NCI-H1092 treated with DMSO at 0.1 percent for 48 hours (cell line): Measurements from ENCODE around the gene TRIL.

Experiments
- DNase-seq: peaks from one replicate; lab custom pipeline; 2025; lab: John Stamatoyannopoulos, UW

Gene TRIL, protein sequence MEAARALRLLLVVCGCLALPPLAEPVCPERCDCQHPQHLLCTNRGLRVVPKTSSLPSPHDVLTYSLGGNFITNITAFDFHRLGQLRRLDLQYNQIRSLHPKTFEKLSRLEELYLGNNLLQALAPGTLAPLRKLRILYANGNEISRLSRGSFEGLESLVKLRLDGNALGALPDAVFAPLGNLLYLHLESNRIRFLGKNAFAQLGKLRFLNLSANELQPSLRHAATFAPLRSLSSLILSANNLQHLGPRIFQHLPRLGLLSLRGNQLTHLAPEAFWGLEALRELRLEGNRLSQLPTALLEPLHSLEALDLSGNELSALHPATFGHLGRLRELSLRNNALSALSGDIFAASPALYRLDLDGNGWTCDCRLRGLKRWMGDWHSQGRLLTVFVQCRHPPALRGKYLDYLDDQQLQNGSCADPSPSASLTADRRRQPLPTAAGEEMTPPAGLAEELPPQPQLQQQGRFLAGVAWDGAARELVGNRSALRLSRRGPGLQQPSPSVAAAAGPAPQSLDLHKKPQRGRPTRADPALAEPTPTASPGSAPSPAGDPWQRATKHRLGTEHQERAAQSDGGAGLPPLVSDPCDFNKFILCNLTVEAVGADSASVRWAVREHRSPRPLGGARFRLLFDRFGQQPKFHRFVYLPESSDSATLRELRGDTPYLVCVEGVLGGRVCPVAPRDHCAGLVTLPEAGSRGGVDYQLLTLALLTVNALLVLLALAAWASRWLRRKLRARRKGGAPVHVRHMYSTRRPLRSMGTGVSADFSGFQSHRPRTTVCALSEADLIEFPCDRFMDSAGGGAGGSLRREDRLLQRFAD

DNA sequence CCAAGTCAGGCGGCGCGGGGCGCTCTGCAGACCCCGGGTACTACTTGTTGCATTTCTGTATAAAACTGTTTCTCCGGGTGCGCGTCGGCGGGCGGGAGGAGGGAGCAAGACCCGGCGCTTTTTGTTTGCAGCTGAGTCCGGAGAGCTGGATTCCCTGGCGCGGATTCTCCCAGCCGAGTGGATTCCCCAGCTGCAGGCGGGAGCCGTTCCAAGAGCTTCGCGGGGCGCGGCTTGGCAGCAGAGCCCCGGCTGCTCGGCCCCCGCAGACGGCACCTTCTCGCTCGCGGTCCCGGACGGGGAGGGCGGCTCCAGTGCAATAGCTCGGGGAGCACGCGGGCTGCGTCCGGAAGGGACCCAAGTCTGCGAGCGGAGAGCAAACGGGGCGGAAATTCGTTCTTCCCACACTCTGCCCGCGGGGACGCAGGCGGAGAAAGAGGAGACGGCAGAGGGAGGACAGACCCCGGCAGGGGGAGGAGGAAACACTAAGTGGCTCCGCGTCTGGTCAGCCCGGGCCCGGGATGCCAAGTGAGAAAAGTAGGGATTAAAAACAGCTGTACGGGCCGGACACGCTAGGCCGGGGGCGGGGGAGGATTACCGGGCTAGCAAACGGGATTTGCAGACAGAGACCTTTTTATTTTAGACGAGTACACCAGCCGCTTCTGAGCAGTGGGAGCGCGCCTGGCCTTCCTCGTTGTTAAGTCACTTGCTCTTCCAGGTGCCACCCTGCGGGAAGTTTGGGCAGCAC lies at the start of gene TRIL:
Gene TRIL (minus strand): TSS at position 96 of the 745 bp plus-strand sequence. CDS start 284 bp downstream, outside the sequence.
- DNase-seq, result peak; percentile 48

DNA sequence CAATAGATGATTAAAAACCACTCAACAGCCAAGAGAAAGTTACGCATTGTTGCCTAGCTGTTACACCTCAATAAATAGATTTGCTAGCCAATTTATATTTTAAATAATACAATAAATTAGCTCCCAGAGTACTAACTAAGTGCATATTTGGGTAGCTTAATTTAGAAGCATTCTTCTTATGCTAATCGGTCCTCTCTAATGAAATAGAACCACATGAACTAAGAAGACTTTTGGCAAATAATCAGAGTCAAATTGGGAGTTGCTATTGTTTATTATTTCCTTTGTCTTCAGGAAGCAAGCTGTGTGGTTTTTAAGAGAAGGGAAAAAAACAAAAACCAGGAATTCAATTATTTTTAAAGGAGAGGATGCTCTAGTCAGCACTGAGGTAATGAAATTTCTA lies 49.0 kb upstream of the TRIL start:
- no peak for DNase-seq

DNA sequence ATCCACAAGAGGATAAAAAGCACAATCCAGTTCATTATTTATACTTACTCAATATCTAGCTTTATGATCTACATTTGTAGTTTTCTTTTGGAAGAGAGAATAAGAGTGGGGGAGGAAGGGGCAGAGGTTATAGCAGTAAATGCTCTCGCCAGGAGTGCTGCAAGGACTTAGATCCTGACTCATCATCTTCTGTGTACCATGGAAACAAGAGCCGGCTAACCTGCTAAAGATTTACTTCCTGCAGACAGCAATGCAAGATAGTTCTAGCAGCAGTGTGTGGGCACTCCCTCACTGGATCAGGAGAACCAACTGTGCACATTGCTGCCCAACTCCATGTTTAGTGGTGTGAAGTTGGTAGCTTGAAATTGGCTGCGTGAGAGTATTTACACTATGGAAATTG lies 47.7 kb upstream of the TRIL start:
- no peak for DNase-seq

DNA sequence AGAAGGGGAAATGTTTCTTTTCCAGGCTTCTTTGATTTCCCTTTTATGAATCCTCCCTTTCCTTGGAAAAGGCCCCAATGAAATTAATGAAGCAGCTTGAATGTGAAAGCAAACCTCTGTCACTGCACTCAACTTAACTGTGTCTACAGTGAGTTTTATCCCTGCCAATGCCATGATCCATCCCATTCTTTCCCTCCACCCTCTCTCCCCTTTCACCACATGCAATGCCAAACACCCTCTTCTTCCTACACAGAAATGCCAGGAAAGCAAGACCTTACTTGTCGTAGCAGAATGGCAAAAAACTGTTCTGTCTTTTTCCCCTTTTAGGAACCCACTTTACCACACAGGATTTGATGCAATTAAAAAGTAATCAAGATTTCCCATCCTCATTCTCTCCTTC lies 47.3 kb upstream of the TRIL start:
- no peak for DNase-seq

DNA sequence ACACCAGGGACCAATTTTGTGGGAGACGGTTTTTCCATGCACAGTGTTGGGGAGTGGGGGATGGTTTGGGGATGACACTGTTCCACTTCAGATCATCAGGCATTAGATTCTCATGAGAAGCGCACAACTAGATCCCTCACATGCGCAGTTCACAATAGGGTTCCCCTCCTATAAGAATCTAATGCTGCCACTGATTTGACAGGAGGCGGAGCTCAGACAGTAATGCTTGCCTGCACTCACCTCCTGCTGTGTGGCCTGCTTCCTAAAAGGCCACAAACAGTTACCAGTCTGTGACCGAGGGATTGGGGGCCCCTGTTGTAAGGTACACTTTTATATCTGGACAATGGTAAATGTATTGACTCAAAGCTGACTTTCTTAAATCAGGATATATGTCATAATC lies 45.6 kb upstream of the TRIL start:
- DNase-seq, result no peak

DNA sequence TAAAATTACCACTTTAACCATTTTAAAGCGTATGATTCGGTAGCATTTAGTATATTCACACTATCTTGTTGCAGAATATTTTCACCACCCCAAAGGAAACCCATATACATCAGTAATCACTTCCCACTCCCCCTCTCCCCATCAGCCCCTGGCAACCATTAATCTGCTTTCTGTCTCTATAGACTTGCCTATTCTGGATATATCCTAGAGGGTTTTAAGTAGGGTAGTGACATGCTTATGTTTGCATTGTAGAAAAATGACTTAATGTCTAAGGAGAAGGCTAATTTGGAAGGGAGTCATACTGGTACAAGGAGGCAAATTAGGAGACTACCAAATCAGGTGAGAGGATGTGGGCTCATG lies 42.6 kb upstream of the TRIL start:
- no peak for DNase-seq

DNA sequence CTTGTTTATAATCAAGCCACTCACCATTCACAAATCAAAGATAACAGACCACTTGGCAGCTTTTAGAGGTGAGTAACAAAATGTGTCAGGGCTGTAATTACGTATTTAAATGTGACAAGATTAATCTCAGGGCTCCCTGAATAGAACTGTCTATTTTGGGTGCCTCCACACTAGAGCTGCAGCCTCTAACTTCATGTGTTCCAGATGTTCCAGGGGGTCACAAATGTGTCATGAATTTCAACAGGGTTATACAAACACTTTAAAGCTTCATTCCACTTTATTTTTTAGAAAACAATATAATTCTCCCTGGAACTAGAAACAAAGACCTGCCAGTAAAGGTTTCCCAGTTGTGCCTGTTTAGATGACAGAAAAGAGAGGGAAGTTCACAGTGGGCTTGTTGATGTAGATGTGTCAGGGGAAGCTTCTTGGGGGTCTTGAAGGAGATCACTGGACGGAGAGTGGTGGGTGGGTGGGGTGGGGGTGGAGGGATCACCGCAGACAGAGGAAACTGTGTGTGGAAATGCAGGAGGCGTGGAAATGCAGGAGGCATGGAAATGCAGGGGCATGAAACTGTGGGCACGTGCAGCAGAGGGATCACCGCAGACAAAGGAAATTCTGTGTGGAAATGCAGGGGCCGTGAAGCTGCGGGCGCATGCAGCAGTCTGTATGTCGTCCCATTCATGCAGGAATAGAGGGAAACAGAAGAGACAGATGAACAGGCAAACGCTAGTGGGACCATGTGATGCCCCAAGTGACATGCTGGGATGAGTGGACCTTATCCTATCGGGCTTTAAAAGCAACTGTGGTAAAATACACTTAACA lies 42.0 kb upstream of the TRIL start:
- DNase-seq, result no peak

DNA sequence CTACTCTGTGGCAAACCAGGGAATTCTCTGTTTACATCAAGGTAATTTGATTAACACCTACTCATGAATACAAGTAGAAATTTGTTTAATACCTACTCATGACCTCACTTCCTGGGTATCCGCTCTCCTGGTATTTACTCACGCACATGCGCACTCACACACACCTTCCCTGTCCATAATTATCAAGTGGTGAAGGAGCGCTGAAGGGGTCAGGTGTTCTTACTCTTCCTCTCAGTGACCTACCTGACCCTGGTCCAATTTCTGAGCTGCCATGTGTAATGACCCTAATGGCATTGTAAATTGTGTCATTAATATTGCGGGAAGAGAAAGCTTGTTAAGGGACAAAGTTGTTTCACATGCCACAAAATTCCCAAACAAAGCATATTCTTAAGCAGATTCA lies 41.3 kb upstream of the TRIL start:
- DNase-seq, result no peak

DNA sequence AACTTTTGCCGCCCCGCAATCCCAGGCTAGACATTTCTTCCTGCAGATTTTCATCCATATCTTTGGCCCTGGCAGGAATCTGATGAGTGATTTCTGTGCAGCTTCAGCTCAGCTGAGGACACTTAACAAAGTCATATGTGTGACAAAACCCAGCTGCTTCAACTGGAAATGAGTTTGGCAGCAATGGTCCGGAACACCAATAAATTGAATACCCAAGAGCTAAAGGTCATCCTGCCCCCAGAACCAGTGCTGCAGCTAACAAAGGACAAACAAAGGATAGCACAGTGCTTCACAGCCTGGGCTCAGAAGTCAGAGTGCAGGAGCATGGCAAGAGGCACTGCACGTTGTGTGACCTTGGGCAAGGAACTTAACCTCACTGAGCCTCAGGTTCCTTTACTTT lies 40.0 kb upstream of the TRIL start:
- DNase-seq, result no peak

DNA sequence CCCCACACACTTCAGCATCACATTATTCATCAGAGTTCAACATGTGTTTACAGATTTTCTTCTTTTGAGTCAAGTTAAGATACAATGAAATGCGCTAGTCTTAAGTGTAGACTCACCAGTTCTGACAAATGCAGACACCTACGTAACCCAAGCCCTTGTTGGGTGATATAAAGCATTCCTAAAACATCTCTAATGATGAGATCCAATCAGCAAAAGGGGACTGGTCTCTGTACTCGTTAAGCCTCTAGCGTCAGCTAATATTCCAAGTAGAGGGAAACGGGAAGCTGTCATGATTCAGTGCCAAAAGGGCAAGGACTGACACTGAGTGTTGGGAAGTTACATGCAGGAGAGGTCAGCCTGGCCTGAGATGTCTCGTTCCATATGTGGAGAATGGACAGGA lies 38.7 kb upstream of the TRIL start:
- DNase-seq, result no peak

DNA sequence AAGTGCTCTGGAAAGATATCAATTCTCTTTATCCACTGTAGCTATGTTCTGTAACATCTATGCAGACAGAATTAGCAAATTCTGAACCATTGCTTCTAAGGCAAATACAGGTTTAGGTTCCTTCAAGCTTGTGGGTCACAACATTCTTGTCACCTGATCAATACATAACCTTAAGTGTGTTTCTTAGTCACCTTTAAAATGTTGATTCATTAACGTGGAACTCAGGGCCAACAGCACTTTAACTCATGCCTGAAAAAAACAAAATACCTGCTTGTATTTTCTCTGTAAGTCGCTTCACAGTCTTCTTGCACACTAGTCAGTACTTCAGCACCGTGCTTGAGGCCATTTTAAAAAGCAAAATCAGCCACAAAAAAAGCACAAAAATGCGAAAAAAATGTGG lies 35.2 kb upstream of the TRIL start:
- no peak for DNase-seq

DNA sequence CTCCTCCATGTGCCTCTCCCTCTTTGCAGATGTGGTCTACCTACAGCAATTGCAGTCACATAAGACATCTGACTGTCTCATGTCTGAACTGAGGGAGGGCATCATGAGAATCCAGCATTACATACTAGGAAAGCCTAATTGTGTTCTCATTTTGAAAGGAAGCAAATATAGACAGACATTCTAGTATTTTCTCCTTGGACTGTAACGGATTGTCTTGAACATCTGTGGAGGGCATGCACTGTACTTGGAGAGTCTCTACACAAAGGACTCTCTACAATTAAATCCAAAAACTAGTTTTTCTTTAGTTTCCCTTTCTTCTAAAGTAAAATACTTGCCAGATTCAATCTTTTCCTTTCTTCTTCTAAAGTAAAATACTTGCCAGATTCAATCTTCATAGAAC lies 34.7 kb upstream of the TRIL start:
- DNase-seq, result no peak

DNA sequence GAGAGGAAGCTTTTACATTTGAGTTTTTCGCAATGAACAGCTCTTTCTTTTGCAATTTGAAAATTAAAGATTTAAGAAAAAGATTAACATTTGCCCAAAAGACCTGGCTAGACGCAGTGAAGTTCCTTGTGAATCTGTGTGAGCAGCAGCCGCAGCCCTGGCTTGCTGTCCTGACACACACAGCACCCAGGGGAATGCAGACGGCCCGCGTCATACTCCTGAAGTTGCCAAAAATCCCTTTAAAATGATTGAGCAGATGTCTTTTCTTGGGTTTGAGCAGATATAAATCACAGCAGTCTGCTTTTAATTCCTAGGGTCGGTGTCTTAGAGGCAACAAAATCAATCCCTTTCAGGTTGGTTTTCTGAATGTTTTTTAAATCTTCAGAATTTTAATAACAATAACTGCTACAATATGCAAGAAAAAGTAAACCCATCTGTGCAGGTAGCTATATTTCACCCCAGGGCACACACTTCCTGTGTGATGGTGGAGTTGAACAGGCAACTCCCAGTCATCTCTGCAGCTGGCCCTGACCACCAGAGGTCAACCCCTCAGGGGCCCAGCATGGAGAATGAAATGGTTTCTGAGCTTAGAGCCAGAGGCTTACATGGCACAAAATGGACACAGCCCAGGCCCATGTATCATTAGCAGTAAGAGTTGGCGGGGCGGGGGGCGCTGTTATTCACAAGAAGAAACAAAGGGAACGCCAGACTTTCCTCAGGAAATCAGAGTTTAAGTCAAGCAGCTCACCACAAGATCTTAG lies 32.2 kb upstream of the TRIL start:
- DNase-seq, result no peak

DNA sequence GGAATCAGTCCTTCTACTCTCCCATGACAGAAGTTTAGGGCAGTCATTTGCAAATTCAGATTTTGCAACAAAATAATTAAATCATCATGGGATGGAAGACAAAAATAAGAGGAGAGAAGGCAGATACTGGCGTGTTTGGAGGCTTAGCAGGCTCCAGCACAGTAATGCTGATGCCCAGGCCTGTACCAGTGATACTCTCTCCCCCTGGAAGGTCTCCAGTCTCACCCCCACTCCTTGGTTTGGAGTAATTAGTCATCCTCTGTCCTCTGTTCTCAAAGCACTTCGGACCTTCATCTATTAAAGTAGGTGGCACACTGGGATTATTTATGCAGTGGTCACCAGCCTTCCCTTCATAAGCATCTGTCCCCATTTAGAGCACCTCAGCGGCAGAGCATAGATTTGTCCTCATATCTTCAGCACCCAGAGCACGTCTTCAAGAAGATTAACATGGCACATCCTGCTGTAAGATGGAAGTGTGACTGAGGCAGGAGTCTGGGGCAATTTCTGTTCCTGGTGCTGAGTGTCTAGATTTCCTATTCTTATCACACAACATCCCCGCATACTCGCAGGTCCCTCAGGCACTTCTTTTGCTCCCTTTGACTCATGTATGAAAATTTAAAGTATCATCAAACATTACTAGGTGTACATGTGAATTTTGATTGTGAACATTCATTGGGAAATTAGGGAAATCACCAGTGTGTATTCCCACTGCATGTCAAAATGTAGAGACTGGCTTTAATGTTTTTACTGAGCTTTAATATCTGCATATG lies 31.3 kb upstream of the TRIL start:
- no peak for DNase-seq

DNA sequence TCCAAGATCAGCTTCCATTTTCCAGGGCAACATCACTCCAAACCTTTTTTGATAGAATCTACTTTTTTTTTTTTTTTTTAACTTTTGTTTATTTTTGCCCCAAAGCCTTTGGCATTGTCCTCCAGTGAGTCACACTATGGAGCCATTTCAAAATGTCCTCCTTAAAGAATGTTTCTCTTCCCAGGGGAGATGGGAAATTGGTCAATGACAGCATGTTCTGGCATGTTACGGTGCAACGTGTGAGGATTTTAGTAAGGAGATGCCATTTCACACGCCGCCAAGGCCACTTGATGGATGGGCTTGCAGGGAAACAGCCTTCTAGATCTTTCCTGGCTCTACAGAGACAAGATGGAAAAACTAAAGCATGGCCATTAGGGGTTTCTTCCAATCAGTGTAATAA lies 30.7 kb upstream of the TRIL start:
- DNase-seq, result no peak

DNA sequence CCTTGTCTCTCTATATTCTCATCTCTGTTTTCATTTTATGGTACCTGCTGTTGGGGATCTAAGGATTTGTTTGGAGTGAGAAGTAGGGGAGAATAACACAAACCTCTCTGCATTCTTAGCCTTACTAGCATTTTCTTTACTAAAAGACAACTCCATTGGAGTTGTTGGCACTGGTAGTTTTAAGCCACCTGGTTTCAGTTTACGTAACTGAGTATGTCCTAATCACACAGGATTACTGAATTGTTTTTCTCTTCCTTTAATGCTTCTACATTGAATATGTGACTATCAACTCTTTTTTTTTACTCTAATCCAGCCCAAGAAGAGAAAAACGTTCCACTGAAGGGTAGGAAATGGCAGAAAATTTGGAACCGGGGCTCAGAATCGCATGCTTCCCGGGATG lies 30.0 kb upstream of the TRIL start:
- no peak for DNase-seq

DNA sequence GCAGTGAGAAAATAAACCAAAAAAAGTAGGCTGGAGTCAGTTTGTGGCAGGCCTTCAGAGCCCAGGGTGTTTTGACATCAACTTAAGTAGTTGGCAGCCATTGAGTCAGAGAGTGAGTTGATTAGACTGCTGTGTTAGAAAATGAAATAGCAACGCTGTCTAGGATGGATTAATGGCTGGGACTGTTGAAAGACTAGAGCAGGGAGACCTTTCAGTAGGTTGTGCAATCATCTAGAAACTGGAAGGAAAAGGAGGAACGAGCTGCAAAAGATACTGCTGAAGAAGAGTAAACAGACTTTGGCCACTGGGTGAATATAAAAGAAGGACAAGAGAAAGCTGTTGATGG lies 28.6 kb upstream of the TRIL start:
- no peak for DNase-seq

DNA sequence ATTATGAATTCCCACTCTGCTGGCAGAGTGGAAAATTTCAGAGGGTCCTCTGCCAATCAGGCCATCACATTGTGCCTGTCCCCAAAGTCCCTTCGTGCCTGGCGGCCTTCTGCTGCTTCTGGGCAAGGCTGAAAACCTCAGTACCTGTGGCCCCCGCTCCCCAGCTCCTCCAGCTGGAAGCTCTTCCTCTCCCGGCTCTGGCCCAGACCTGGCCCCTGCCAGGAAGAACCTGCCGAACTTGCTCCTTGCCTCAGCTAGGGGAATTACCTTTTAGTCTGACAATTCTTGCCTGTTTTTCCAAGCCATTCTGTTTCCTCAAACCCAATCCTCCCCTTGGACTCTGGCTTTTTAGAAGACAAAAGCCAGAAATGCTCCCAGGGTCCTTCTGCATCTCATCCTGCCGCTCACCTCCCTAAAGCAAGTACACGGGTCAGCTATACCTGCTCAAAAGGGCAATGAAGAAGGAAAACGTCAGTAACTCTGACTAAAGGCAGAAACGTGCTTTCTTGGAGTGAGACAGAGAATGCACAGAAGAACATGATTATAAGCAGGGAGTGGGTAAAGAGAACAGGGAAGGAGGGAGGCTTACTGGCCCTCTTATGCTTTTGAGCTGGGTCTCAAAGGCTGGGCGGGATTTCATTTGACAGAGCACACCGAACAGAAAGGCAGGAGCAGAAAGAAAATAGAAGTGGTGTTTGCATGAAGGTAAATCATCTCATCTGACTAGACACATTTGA lies 28.1 kb upstream of the TRIL start:
- no peak for DNase-seq

DNA sequence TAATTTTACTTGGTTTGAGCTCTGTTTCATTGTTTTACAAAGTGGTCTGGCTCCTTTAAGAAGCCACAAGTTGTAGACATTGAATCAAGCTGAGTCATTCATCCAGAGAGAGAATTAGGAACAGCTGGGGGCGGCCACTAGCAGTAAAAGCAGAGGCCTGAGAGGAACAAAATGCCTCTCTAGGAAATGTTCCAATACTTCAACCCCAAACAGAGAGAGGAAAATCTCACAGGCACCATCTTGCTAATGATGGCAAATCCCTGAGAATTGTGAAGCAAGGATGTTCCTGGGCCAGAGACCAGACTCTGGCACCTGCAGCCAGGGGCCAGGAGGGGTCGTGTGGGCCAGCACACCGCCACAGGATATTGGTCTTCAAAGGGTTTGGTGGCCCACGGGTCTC lies 26.5 kb upstream of the TRIL start:
- no peak for DNase-seq

DNA sequence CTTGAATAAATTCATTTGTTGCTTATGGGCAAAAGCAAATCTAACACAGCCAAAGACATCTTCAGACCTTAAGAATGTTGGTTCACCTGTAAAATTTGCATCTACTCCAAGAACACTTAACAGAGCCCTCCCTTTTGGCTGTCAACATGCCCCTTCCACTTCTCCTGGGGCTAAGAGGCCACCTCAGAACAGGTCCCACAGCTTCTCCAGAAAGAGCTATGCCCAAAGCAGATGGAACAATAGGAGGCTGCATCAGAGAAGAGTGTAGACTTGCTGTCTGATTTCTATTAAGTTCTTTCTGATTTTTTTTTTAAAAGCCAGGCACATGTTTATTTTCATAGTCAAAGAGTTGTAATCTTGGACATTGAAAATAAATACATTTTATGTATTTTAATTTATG lies 26.1 kb upstream of the TRIL start:
- DNase-seq, result no peak
